Measurements from ENCODE around the gene SLC19A2. TPM values are rescaled to one million over a fixed set of nuclear protein-coding genes. Genes with fewer than 3 reads are reported as not detected.
A peak's percentile ranks its signal among the peaks of the same experiment; 100 is the strongest.

SLC19A2 gene
- total and polyA plus RNA-seq, 2 of the 13 experiments (the other 11 are each of a cell fraction or from before 2014, with no cell fraction given): 30.4 to 56.0 TPM

- TF ChIP-seq, protein P1, sequence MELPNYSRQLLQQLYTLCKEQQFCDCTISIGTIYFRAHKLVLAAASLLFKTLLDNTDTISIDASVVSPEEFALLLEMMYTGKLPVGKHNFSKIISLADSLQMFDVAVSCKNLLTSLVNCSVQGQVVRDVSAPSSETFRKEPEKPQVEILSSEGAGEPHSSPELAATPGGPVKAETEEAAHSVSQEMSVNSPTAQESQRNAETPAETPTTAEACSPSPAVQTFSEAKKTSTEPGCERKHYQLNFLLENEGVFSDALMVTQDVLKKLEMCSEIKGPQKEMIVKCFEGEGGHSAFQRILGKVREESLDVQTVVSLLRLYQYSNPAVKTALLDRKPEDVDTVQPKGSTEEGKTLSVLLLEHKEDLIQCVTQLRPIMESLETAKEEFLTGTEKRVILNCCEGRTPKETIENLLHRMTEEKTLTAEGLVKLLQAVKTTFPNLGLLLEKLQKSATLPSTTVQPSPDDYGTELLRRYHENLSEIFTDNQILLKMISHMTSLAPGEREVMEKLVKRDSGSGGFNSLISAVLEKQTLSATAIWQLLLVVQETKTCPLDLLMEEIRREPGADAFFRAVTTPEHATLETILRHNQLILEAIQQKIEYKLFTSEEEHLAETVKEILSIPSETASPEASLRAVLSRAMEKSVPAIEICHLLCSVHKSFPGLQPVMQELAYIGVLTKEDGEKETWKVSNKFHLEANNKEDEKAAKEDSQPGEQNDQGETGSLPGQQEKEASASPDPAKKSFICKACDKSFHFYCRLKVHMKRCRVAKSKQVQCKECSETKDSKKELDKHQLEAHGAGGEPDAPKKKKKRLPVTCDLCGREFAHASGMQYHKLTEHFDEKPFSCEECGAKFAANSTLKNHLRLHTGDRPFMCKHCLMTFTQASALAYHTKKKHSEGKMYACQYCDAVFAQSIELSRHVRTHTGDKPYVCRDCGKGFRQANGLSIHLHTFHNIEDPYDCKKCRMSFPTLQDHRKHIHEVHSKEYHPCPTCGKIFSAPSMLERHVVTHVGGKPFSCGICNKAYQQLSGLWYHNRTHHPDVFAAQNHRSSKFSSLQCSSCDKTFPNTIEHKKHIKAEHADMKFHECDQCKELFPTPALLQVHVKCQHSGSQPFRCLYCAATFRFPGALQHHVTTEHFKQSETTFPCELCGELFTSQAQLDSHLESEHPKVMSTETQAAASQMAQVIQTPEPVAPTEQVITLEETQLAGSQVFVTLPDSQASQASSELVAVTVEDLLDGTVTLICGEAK (IDR thresholded peaks at IDR 0.05): no peak
- TF ChIP-seq, protein P1 (CRISPR knock-in tag; IDR thresholded peaks at IDR 0.05): no peak
- no peak for TF ChIP-seq ZNF484 (CRISPR knock-in tag; IDR thresholded peaks at IDR 0.05; ENCODE audit: borderline replicate concordance, low read depth)
- TF ChIP-seq, protein P2, sequence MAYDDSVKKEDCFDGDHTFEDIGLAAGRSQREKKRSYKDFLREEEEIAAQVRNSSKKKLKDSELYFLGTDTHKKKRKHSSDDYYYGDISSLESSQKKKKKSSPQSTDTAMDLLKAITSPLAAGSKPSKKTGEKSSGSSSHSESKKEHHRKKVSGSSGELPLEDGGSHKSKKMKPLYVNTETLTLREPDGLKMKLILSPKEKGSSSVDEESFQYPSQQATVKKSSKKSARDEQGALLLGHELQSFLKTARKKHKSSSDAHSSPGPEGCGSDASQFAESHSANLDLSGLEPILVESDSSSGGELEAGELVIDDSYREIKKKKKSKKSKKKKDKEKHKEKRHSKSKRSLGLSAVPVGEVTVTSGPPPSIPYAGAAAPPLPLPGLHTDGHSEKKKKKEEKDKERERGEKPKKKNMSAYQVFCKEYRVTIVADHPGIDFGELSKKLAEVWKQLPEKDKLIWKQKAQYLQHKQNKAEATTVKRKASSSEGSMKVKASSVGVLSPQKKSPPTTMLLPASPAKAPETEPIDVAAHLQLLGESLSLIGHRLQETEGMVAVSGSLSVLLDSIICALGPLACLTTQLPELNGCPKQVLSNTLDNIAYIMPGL (CRISPR knock-in tag; IDR thresholded peaks at IDR 0.05; ENCODE audit: borderline replicate concordance in 1 of 2, low read depth in 1 of 2): peak in 1 of 2 experiments; percentile 2; a peak in 1 of 4 replicates
- TF ChIP-seq ZNF563 (CRISPR knock-in tag; IDR thresholded peaks at IDR 0.05): 0 out of 2 replicates have a peak, but pooled peaks have one; percentile 10
- 0 out of 2 replicates have a peak, but pooled peaks have one; percentile 4 for TF ChIP-seq ZNF749 (CRISPR knock-in tag; IDR thresholded peaks at IDR 0.05; ENCODE audit: borderline replicate concordance)
- TF ChIP-seq BORCS8-MEF2B (CRISPR knock-in tag; IDR thresholded peaks at IDR 0.05): no peak
- TF ChIP-seq AKAP8 (CRISPR knock-in tag; IDR thresholded peaks at IDR 0.05): no peak
- TF ChIP-seq ZSCAN5A (CRISPR knock-in tag; IDR thresholded peaks at IDR 0.05; ENCODE audit: borderline replicate concordance): 0 out of 2 replicates have a peak, but pooled peaks have one; percentile 2
- TF ChIP-seq ZFAT (CRISPR knock-in tag; conservative IDR thresholded peaks at IDR 0.05): 0 out of 2 replicates have a peak, but pooled peaks have one; percentile 11
- TF ChIP-seq MYNN (CRISPR knock-in tag; IDR thresholded peaks at IDR 0.05; ENCODE audit: low read depth): no peak
- TF ChIP-seq MNT (IDR thresholded peaks at IDR 0.05): no peak
- 0 out of 2 replicates have a peak, but pooled peaks have one; percentile 7 for TF ChIP-seq ZNF446 (CRISPR knock-in tag; IDR thresholded peaks at IDR 0.05)
- TF ChIP-seq ZNF367 (CRISPR knock-in tag; IDR thresholded peaks at IDR 0.05; ENCODE audit: borderline replicate concordance): peak; percentile 74; the same call in 1 of the 2 replicates
Observed at GRCh38 chr1:169486281-169487051, 722 bp upstream of the SLC19A2 start (continued).

Data from HepG2 (cell line).